Measurements from ENCODE around the gene TAF10. TPM values are rescaled to one million over a fixed set of nuclear protein-coding genes. Genes with fewer than 3 reads are reported as not detected.

Gene TAF10
- total RNA-seq, 2 donors from 2014 or later = 102 to 105 TPM

GRCh38 chr11:6568191-6568918 is 43.7 kb downstream of the TAF10 start:
- DNase-seq = no peak
- peak; percentile 50 to 80 for ATAC-seq
- intact Hi-C loops (cut with DNase I) = no loop called here

DNA sequence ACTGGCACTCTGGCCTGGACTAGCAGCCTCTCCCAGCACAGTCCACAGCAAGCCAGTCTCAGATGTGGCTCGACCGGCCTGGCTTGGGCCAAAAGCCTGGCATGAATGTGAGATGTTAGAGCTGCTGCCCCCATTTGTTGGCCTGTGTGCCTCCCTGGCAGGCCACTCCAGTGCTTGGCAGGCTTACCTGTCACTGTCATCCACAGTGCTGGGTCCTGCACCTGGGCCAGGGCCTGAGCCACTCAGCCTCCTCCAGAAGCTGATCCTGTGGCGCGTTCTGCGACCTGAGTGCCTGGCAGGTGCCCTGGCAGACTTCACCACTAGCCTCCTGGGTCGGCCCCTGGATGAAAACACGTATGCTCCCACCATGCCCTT is 44.7 kb downstream of the TAF10 start:
- intact Hi-C loops (cut with DNase I) = no loop called here
- DNase-seq (no peak), ATAC-seq (no peak)

- intact Hi-C loops (cut with DNase I) = no loop called here
- DNase-seq = no peak
These were observed 45.2 kb downstream of the TAF10 start for GRCh38 chr11:6566704-6567370.

DNA sequence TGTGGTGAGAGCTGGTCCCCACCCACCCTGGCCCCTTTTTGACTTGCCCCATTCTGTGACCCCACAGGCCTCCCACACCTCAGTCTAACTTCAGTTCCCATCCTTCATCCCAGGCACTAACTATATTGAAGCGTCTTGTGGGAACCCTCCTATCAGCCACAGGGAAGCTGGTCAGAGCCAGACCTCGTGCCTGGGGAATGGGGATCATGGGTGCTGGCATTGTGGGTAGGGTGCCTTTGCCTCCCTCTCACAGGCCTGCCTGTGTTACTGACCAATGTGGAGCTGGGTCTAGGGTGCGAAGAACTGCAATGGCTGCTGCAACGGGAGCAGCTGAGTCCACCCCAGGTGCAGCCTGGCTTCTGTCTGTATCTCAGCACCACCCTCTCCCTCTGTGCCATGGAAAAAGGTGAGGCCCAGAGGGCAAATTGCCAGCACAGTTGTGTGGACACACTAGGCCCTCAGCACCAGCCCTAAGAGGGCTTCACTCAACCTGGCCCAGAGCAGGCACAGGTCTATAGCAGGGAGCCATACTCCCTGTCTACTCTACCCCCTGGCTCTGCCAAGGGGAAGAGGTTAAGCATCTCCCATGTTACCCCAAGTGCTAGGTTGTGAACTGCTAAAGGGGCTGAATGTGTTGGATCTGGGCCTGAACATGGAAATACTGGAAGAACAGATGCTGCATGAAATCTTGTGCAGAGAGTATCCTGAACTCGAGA is 45.9 kb downstream of the TAF10 start:
- ATAC-seq = no peak
- intact Hi-C loops (cut with DNase I) = no loop called here
- DNase-seq = no peak

More at GRCh38 chr11:6566704-6567370, 45.2 kb downstream of the TAF10 start:
- no peak for ATAC-seq

GRCh38 chr11:6565325-6565724 is 46.7 kb downstream of the TAF10 start:
- DNase-seq (no peak), ATAC-seq (no peak)
- intact Hi-C loops (cut with DNase I) = no loop called here

GRCh38 chr11:6563667-6564066 is 48.3 kb downstream of the TAF10 start:
- intact Hi-C loops (cut with DNase I) = no loop called here
- DNase-seq (no peak), ATAC-seq (no peak)

GRCh38 chr11:6563121-6563619 is 48.8 kb downstream of the TAF10 start:
- no peak for ATAC-seq
- intact Hi-C loops (cut with DNase I) = no loop called here
- DNase-seq = no peak

- intact Hi-C loops (cut with DNase I) = no loop called here
- ATAC-seq = no peak
- DNase-seq = no peak
These were observed 50.7 kb downstream of the TAF10 start for GRCh38 chr11:6561288-6561687.

Other genes starting within 250 kb of the TAF10 start
- gene SMPD1, start 221.7 kb downstream of the TAF10 start, total RNA-seq = 10 to 100 TPM; 50.8 to 56.3 TPM
- 10 to 100 TPM; 65.5 to 75.9 TPM for gene APBB1, start 193.1 kb downstream of the TAF10 start, total RNA-seq
- gene HPX, start 171.2 kb downstream of the TAF10 start, total RNA-seq = 1 to 10 TPM in 1 of 2 donors, under 1 TPM in 1; 0.38 to 1.0 TPM
- 10 to 100 TPM; 10.6 to 14.5 TPM for gene TRIM3, start 138.3 kb downstream of the TAF10 start, total RNA-seq
- 10 to 100 TPM; 18.6 to 32.6 TPM for gene ARFIP2, start 130.9 kb downstream of the TAF10 start, total RNA-seq
- gene TIMM10B, start 130.7 kb downstream of the TAF10 start, total RNA-seq = 10 to 100 TPM; 19.9 to 33.0 TPM
- 1 to 10 TPM; 4.4 to 7.6 TPM for gene DNHD1, start 114.9 kb downstream of the TAF10 start, total RNA-seq
- gene RRP8, start 8.6 kb downstream of the TAF10 start, total RNA-seq = 10 to 100 TPM; 14.2 to 18.0 TPM
- gene ILK, start 8.4 kb downstream of the TAF10 start, total RNA-seq = 100 to 1,000 TPM; 166 to 183 TPM
- gene TPP1, start 7.2 kb upstream of the TAF10 start, total RNA-seq = 10 to 100 TPM; 69.5 to 87.7 TPM
- 10 to 100 TPM; 14.4 to 15.8 TPM for gene DCHS1, start 43.6 kb upstream of the TAF10 start, total RNA-seq
- 10 to 100 TPM; 40.0 to 48.6 TPM for gene MRPL17, start 71.1 kb upstream of the TAF10 start, total RNA-seq
- under 1 TPM; 0.08 to 0.15 TPM for gene OR2AG2, start 159.8 kb upstream of the TAF10 start, total RNA-seq
- not detected for gene OR2AG1, start 170.8 kb upstream of the TAF10 start, total RNA-seq
- under 1 TPM in 1 of 2 donors, not detected in 1; 0.08 TPM for gene OR6A2, start 187.5 kb upstream of the TAF10 start, total RNA-seq
- not detected for gene OR10A5, start 233.5 kb upstream of the TAF10 start, total RNA-seq

Data from left cardiac atrium (tissue), 4 donors.